Cerebellar nuclear complex (tissue), 1 donor: Measurements from ENCODE around the gene FAM78B.
A peak's percentile ranks its signal among the peaks of the same experiment; 100 is the strongest.

Experiments used
- DNase-seq, 2 experiments: peaks; one replicate each; lab custom pipeline; 2025; lab: John Stamatoyannopoulos, UW

The FAM78B gene

GRCh38 chr1:166164995-166165660 is 1.7 kb downstream of the FAM78B start:
- DNase-seq = peak in 1 of 2 experiments; percentile 12

GRCh38 chr1:166164646-166164994 is 2.2 kb downstream of the FAM78B start:
- no peak for DNase-seq

GRCh38 chr1:166159656-166160055 is 7.1 kb downstream of the FAM78B start:
- DNase-seq = no peak

GRCh38 chr1:166156674-166157073 is 10.1 kb downstream of the FAM78B start:
- no peak for DNase-seq

GRCh38 chr1:166155108-166155507 is 11.7 kb downstream of the FAM78B start:
- no peak for DNase-seq

- no peak for DNase-seq
Measured at GRCh38 chr1:166153525-166154314, 13.1 kb downstream of the FAM78B start.

GRCh38 chr1:166152978-166153377 is 13.8 kb downstream of the FAM78B start:
- no peak for DNase-seq

GRCh38 chr1:166151804-166152203 is 15.0 kb downstream of the FAM78B start:
- DNase-seq = no peak

GRCh38 chr1:166145499-166145898 is 21.3 kb downstream of the FAM78B start:
- DNase-seq = no peak

- no peak for DNase-seq
Measured at GRCh38 chr1:166141969-166142368, 24.8 kb downstream of the FAM78B start.

GRCh38 chr1:166140251-166140650 is 26.6 kb downstream of the FAM78B start:
- no peak for DNase-seq

GRCh38 chr1:166139735-166140134 is 27.1 kb downstream of the FAM78B start:
- DNase-seq = no peak

- DNase-seq = no peak
Measured at GRCh38 chr1:166136699-166137401, 30.0 kb downstream of the FAM78B start.

GRCh38 chr1:166136222-166136621 is 30.6 kb downstream of the FAM78B start:
- no peak for DNase-seq

- no peak for DNase-seq
Measured at GRCh38 chr1:166133857-166134256, 32.9 kb downstream of the FAM78B start.

- DNase-seq = no peak
Measured at GRCh38 chr1:166133276-166133841, 33.4 kb downstream of the FAM78B start.

GRCh38 chr1:166132496-166132895 is 34.3 kb downstream of the FAM78B start:
- no peak for DNase-seq

GRCh38 chr1:166129006-166129405 is 37.8 kb downstream of the FAM78B start:
- DNase-seq = no peak

GRCh38 chr1:166128195-166128594 is 38.6 kb downstream of the FAM78B start:
- no peak for DNase-seq

GRCh38 chr1:166127003-166127402 is 39.8 kb downstream of the FAM78B start:
- DNase-seq = no peak

GRCh38 chr1:166122873-166123466 is 43.8 kb downstream of the FAM78B start:
- no peak for DNase-seq

- DNase-seq = no peak
Measured at GRCh38 chr1:166121010-166121409, 45.8 kb downstream of the FAM78B start.
